ENCODE data around the gene IL4I1. TPM values are rescaled to one million over a fixed set of nuclear protein-coding genes. Genes with fewer than 3 reads are reported as not detected.

IL4I1 gene
- total and polyA plus RNA-seq, 2 donors (not counting 1 experiment from before 2014, with no cell fraction given): 0.48 to 3.1 TPM

GRCh38 chr19:49854378-49855263 is 42.1 kb downstream of the IL4I1 start:
- H4K20me1 ChIP-seq (ENCODE audit: control insufficient read depth, insufficient read depth, low read length, poor library complexity, severe bottlenecking): peaks cover 75% of the 10 kb centered on the region
- POLR2A ChIA-PET: interaction anchor here (0.6 to 1.5 kb wide), 2 partner anchors 36 to 159 kb away, joined by 3 read pairs; no protein-coding TSS in a partner anchor
- no peak overlapping the region for H3K27ac ChIP-seq (ENCODE audit: low read length in 2 of 2)
- H3K36me3 ChIP-seq (replicated peaks in 1 of 2; ENCODE audit: control extremely low read depth in 1 of 2, control insufficient read depth in 1 of 2, extremely low read depth in 1 of 2, insufficient read depth in 2 of 2, low read length in 1 of 2): peaks cover 0 to 38% of the 10 kb centered on the region in 2 experiments
- no peaks in the 10 kb centered on the region for H3K27me3 ChIP-seq (replicated peaks in 1 of 4; ENCODE audit: control extremely low read depth in 1 of 4, control insufficient read depth in 3 of 4, insufficient read depth in 4 of 4, low read length in 3 of 4)
- no peak overlapping the region for H2AFZ ChIP-seq (ENCODE audit: insufficient read depth, low read depth, low read length, poor library complexity, severe bottlenecking)
- no peaks in the 10 kb centered on the region for H3K27me3 Mint-ChIP-seq
- intact Hi-C loops (cut with micrococcal nuclease): no loop called here
- no peak overlapping the region for H3K9ac ChIP-seq (ENCODE audit: low read length)
- TF ChIP-seq EZH2 (IDR thresholded peaks at IDR 0.05; ENCODE audit: borderline replicate concordance, insufficient read depth, low read depth, low read length, poor library complexity, severe bottlenecking): no peak
- TF ChIP-seq, protein P1, sequence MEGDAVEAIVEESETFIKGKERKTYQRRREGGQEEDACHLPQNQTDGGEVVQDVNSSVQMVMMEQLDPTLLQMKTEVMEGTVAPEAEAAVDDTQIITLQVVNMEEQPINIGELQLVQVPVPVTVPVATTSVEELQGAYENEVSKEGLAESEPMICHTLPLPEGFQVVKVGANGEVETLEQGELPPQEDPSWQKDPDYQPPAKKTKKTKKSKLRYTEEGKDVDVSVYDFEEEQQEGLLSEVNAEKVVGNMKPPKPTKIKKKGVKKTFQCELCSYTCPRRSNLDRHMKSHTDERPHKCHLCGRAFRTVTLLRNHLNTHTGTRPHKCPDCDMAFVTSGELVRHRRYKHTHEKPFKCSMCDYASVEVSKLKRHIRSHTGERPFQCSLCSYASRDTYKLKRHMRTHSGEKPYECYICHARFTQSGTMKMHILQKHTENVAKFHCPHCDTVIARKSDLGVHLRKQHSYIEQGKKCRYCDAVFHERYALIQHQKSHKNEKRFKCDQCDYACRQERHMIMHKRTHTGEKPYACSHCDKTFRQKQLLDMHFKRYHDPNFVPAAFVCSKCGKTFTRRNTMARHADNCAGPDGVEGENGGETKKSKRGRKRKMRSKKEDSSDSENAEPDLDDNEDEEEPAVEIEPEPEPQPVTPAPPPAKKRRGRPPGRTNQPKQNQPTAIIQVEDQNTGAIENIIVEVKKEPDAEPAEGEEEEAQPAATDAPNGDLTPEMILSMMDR (IDR thresholded peaks at IDR 0.05): no peak
- no peak overlapping the region for H3K27ac Mint-ChIP-seq
- CTCF ChIA-PET: no interaction called here
- DNase-seq: peak; percentile 38
- H3K79me2 ChIP-seq (ENCODE audit: control insufficient read depth, insufficient read depth, low read length): peaks cover 33% of the 10 kb centered on the region
- H3K4me1 Mint-ChIP-seq: peaks cover 27% of the 10 kb centered on the region
- peaks cover 0 to under 1% (median 0%) of the 10 kb centered on the region in 3 donors for H3K9me3 ChIP-seq (ENCODE audit: control extremely low read depth in 1 of 3, control insufficient read depth in 2 of 3, insufficient read depth in 1 of 3, low read length in 2 of 3)
- no peaks in the 10 kb centered on the region for H3K9me3 Mint-ChIP-seq (ENCODE audit: insufficient read depth)
- no peak overlapping the region for H3K4me3 Mint-ChIP-seq
- H3K4me1 ChIP-seq (ENCODE audit: control insufficient read depth in 2 of 2, insufficient read depth in 2 of 2, low read length in 2 of 2): peaks cover 22 to 32% of the 10 kb centered on the region in 2 donors
- no peak overlapping the region for H3K4me3 ChIP-seq (ENCODE audit: control extremely low read depth in 1 of 5, extremely low read depth in 1 of 5, insufficient read depth in 1 of 5, low read depth in 2 of 5, low read length in 4 of 5)
- H3K4me2 ChIP-seq (replicated peaks; ENCODE audit: low read depth, low read length, poor library complexity, severe bottlenecking): no peak overlapping the region
- no peak for ATAC-seq (ENCODE audit: low read depth)
- WGBS (ENCODE audit: insufficient coverage): 93% methylated on average over 37 of the region's 39 CpGs

Data from B cell (primary cell).